ENCODE results near the gene CHN1. TPM values are rescaled to one million over a fixed set of nuclear protein-coding genes. Genes with fewer than 3 reads are reported as not detected.

The CHN1 gene
- total RNA-seq, 1 donor from 2014 or later = 45.0 TPM

DNA sequence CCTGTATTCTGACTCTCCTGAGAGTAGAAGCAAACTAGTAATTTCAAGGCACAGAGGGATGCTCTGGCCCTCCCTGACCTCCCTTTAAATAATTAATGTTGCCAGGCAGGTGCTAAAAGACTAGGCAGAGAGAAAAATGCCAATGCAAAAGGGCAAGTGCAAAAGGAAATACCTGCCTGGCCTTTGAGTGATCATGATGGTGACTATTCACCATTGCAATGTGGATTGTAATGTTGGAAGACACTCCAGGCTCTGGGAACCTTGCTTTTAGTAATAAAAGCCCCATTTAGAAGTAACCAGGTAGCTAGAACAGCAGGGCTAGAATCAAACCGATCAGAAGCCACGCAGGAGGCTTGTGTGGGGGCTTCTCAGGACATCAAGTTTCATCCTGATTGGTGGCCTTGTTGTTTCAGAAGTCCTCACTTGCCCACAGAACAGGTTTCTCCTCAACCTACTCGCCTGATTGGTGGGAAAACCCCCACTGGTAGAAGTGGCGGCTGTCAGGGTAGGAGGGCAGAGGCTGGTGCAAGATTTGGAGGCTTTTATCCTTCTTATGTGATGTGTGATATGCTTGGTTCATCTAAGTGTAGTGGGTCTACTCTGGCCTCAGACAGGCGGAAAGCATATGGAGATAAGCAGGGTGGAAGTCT is 224.9 kb downstream of the CHN1 start:
- DNase-seq (ENCODE audit: low spot score) = no peak
- H2AFZ ChIP-seq (replicated peaks) = no peak overlapping the region
- peaks cover 44% of the 10 kb centered on the region for H3K4me1 Mint-ChIP-seq

DNA sequence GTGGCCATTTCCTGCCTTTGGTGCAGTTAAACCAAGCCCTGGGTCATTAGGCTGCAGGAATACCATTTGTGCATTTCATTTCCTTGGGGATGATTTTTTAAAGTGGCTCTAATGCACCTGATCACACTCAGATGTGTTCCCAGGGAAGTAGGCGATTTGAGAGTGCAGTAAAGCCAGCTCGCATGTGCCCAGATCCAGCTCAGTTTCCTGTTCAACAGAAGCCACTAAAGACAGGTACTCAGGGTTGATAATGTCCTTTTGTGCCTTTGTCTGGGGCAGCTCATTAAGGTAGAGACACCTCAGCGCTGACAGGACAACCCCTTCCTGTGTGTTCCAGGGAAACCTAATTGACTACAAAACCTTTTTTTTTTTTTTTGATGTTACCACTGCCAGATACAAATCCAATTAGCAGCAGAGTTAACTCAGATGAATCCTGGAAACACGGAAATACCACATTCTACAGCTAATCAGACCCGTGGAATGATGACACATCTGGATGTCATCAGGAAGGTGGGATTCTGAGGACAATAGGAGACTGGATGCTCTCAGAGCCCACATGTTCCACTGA is 225.7 kb downstream of the CHN1 start:
- H3K9me3 ChIP-seq (ENCODE audit: low read depth) = no peaks in the 10 kb centered on the region
- Mint-ChIP-seq H3K27ac (no peak overlapping the region), H3K9me3 (peaks cover 2% of the 10 kb centered on the region), H3K4me3 (no peak overlapping the region), H3K4me1 (peaks cover 44% of the 10 kb centered on the region), H3K36me3 (no peaks in the 10 kb centered on the region), H3K27me3 (ENCODE audit: insufficient read depth, low read depth) (peaks cover 5% of the 10 kb centered on the region)
- H3K4me3 ChIP-seq = no peak overlapping the region
- H4K20me1 ChIP-seq (ENCODE audit: low read depth) = no peaks in the 10 kb centered on the region
- H3K9ac ChIP-seq = no peak overlapping the region
- TF ChIP-seq EZH2 (IDR thresholded peaks at IDR 0.05) (no peak), CTCF (IDR thresholded peaks at IDR 0.05) (no peak), EZH2phosphoT487 (IDR thresholded peaks at IDR 0.05) (no peak)
- no peaks in the 10 kb centered on the region for H3K79me2 ChIP-seq (ENCODE audit: low read depth)
- H2AFZ ChIP-seq (replicated peaks) = no peak overlapping the region
- no peak overlapping the region for H3K4me2 ChIP-seq
- H3F3A ChIP-seq (ENCODE audit: low read depth) = peaks cover 13% of the 10 kb centered on the region
- H3K4me1 ChIP-seq = peaks cover 37% of the 10 kb centered on the region
- no peaks in the 10 kb centered on the region for H3K27me3 ChIP-seq
- no peak overlapping the region for H3K27ac ChIP-seq
- DNase-seq (ENCODE audit: low spot score) = no peak
- H3K36me3 ChIP-seq = no peaks in the 10 kb centered on the region

More for the DNA sequence above, 224.9 kb downstream of the CHN1 start:
- Histone ChIP-seq H3K4me1 (peaks cover 37% of the 10 kb centered on the region), H3K79me2 (ENCODE audit: low read depth) (no peaks in the 10 kb centered on the region), H3K4me2 (no peak overlapping the region), H3K9me3 (ENCODE audit: low read depth) (no peaks in the 10 kb centered on the region), H3F3A (ENCODE audit: low read depth) (peaks cover 12% of the 10 kb centered on the region), H4K20me1 (ENCODE audit: low read depth) (no peaks in the 10 kb centered on the region), H3K27ac (no peak overlapping the region), H3K36me3 (no peaks in the 10 kb centered on the region), H3K9ac (no peak overlapping the region), H3K4me3 (no peak overlapping the region), H3K27me3 (no peaks in the 10 kb centered on the region)
- Mint-ChIP-seq H3K27ac (peak overlapping the region; percentile 25), H3K4me3 (no peak overlapping the region), H3K36me3 (no peaks in the 10 kb centered on the region), H3K27me3 (ENCODE audit: insufficient read depth, low read depth) (peaks cover 5% of the 10 kb centered on the region), H3K9me3 (peaks cover 2% of the 10 kb centered on the region)
- no peak for TF ChIP-seq CTCF (IDR thresholded peaks at IDR 0.05)
- no peak for TF ChIP-seq EZH2 (IDR thresholded peaks at IDR 0.05)
- no peak for TF ChIP-seq EZH2phosphoT487 (IDR thresholded peaks at IDR 0.05)

DNA sequence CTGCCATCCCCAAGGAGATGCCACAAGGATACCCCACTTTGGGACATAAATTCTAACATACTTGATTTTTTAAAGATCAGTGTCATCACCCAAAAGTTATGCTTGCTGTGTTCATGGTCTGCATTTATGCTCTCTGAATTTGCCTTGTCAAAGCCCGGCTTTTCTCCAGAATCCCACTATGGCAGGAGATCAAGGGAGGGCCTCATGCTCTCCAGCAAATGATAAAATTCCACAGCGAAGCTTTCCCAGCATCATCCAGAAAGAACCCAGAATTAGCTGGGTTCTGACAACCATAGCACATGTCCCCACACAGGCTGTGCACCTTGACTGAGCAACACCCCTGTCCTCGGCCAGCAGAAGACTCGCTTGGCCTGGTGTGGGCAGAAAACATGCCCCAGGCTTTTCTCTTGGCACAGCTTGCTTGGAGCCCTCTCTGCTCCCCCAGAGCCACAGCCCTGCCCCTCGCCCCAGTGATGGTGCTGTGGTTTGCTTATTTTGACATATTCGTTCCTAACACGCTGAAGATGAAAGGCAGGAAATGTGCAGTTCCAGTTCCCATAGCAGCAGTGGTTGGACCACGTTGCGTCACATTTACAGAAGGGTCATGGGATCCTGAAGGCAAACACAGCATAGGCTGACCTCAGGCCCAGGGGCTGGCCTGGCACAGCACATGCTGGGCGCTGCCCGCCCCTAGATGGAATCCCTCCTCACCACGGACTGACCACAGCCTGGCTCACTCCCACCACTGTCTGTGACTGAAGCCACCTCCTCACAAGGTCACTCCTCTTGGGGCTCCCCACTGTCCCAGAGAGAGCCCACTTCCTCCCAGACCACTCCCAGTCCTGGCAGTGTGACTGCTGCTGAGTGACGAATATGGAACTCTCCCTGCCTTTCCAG is 226.8 kb downstream of the CHN1 start:
- peaks cover 5% of the 10 kb centered on the region for H3K27me3 Mint-ChIP-seq (ENCODE audit: insufficient read depth, low read depth)

More for the DNA sequence above, 226.8 kb downstream of the CHN1 start:
- Mint-ChIP-seq H3K36me3 (no peaks in the 10 kb centered on the region), H3K9me3 (peaks cover 2% of the 10 kb centered on the region), H3K4me1 (peaks cover 47% of the 10 kb centered on the region), H3K27ac (peak overlapping the region; percentile 67), H3K4me3 (no peak overlapping the region)
- Histone ChIP-seq H3K4me2 (no peak overlapping the region), H3K36me3 (no peaks in the 10 kb centered on the region), H4K20me1 (ENCODE audit: low read depth) (no peaks in the 10 kb centered on the region), H3F3A (ENCODE audit: low read depth) (peaks cover 24% of the 10 kb centered on the region), H2AFZ (replicated peaks) (no peak overlapping the region), H3K27ac (no peak overlapping the region), H3K9me3 (ENCODE audit: low read depth) (no peaks in the 10 kb centered on the region), H3K9ac (no peak overlapping the region), H3K4me1 (peaks cover 37% of the 10 kb centered on the region), H3K27me3 (no peaks in the 10 kb centered on the region), H3K79me2 (ENCODE audit: low read depth) (no peaks in the 10 kb centered on the region), H3K4me3 (no peak overlapping the region)
- no peak for TF ChIP-seq EZH2phosphoT487 (IDR thresholded peaks at IDR 0.05)
- no peak for TF ChIP-seq EZH2 (IDR thresholded peaks at IDR 0.05)
- TF ChIP-seq CTCF (IDR thresholded peaks at IDR 0.05) = no peak
- no peak for DNase-seq (ENCODE audit: low spot score)

All from neural progenitor cell (in vitro differentiated cells).